GM12892 (cell line): ENCODE measurements around the gene ZDHHC21.

Experiments
- POLR2A ChIP-seq: IDR thresholded peaks from 2 replicates; pipeline ENCODE4 v1.6.1; 2011; ENCODE audit warnings: low read depth, low read length, control low read depth
- POLR2AphosphoS5 ChIP-seq: IDR thresholded peaks from 2 replicates; pipeline ENCODE4 v1.6.1; 2011; ENCODE audit warnings: low read depth, low read length, control low read depth

- TF ChIP-seq POLR2A: no peak
- TF ChIP-seq POLR2AphosphoS5: no peak
These were observed 7.1 kb downstream of the ZDHHC21 start for GRCh38 chr9:14686168-14686567.
